GM18502 (cell line): Measurements from ENCODE around the gene OR5AC2.

Experiments
- ATAC-seq: cut with Tn5 transposase; IDR thresholded peaks from one replicate; pipeline ENCODE4 v1.9.1; 2021; ENCODE audit warnings: mild to moderate bottlenecking; ENCODE audit not compliant: unreplicated experiment, poor library complexity

The OR5AC2 gene

GRCh38 chr3:98086873-98087272 is at the start of gene OR5AC2:
Gene OR5AC2, plus strand, starts transcription at chr3:98087173. Its CDS starts 0 bp downstream, at chr3:98087173.
- no peak for ATAC-seq

- ATAC-seq = no peak
Observed at GRCh38 chr3:98038286-98038685, 48.7 kb upstream of the OR5AC2 start.

GRCh38 chr3:98038876-98039275 is 48.1 kb upstream of the OR5AC2 start:
- ATAC-seq = peak; percentile 8

- peak; percentile 97 for ATAC-seq
Observed at GRCh38 chr3:98039322-98040024, 47.5 kb upstream of the OR5AC2 start.

- no peak for ATAC-seq
Observed at GRCh38 chr3:98041350-98041749, 45.6 kb upstream of the OR5AC2 start.

GRCh38 chr3:98048586-98048985 is 38.4 kb upstream of the OR5AC2 start:
- ATAC-seq = no peak

GRCh38 chr3:98049271-98049670 is 37.7 kb upstream of the OR5AC2 start:
- no peak for ATAC-seq

GRCh38 chr3:98056035-98056434 is 30.9 kb upstream of the OR5AC2 start:
- no peak for ATAC-seq

- ATAC-seq = no peak
Observed at GRCh38 chr3:98057631-98058030, 29.3 kb upstream of the OR5AC2 start.

GRCh38 chr3:98058244-98058960 is 28.6 kb upstream of the OR5AC2 start:
- ATAC-seq = no peak

- ATAC-seq = no peak
Observed at GRCh38 chr3:98068824-98069223, 18.1 kb upstream of the OR5AC2 start.

GRCh38 chr3:98070840-98071239 is 16.1 kb upstream of the OR5AC2 start:
- ATAC-seq = no peak

- ATAC-seq = no peak
Observed at GRCh38 chr3:98073486-98073885, 13.5 kb upstream of the OR5AC2 start.

GRCh38 chr3:98095882-98096281 is 8.9 kb downstream of the OR5AC2 start:
- ATAC-seq = no peak

- no peak for ATAC-seq
Observed at GRCh38 chr3:98099848-98100247, 12.9 kb downstream of the OR5AC2 start.

- no peak for ATAC-seq
Observed at GRCh38 chr3:98108162-98108561, 21.2 kb downstream of the OR5AC2 start.

- no peak for ATAC-seq
Observed at GRCh38 chr3:98109807-98110549, 23.0 kb downstream of the OR5AC2 start.

GRCh38 chr3:98110550-98110908 is 23.6 kb downstream of the OR5AC2 start:
- no peak for ATAC-seq

GRCh38 chr3:98114264-98114663 is 27.3 kb downstream of the OR5AC2 start:
- no peak for ATAC-seq

- no peak for ATAC-seq
Observed at GRCh38 chr3:98115717-98116116, 28.7 kb downstream of the OR5AC2 start.

GRCh38 chr3:98130421-98130820 is 43.4 kb downstream of the OR5AC2 start, which contains the start of gene OR5H1:
Gene OR5H1, plus strand, starts transcription at chr3:98130721. Its CDS starts 1,977 bp downstream, at chr3:98132698.
- ATAC-seq = no peak
